ENCODE measurements around the gene ADAMTS7.
"Not testable (repeated sequence)": the region's sequence is repeated elsewhere in the genome, so short reads cannot be mapped to it uniquely, and the experiment has no call there.

DNA sequence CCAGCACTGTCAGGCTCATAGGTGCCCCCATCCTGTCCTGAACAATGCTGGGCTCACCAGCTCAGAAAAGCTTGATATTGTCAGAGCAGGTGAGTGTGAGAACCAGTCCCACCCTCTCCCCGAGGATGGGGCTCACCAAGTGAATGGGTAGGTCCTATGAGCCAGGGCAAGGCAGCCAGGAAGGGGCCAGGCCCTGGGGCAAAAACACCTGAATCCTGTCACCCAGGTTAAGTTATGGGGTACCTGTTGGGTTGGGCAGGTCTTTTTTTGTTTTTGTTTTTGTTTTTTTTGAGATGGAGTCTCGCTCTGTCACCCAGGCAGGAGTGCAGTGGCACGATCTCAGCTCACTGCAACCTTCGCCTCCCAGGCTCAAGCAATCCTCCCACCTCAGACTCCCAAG is 16.8 kb downstream of the ADAMTS7 start:
- TF ChIP-seq, protein P1, sequence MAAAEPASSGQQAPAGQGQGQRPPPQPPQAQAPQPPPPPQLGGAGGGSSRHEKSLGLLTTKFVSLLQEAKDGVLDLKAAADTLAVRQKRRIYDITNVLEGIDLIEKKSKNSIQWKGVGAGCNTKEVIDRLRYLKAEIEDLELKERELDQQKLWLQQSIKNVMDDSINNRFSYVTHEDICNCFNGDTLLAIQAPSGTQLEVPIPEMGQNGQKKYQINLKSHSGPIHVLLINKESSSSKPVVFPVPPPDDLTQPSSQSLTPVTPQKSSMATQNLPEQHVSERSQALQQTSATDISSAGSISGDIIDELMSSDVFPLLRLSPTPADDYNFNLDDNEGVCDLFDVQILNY (CRISPR knock-in tag; conservative IDR thresholded peaks at IDR 0.05), result not testable (repeated sequence)
- TF ChIP-seq, protein P2, sequence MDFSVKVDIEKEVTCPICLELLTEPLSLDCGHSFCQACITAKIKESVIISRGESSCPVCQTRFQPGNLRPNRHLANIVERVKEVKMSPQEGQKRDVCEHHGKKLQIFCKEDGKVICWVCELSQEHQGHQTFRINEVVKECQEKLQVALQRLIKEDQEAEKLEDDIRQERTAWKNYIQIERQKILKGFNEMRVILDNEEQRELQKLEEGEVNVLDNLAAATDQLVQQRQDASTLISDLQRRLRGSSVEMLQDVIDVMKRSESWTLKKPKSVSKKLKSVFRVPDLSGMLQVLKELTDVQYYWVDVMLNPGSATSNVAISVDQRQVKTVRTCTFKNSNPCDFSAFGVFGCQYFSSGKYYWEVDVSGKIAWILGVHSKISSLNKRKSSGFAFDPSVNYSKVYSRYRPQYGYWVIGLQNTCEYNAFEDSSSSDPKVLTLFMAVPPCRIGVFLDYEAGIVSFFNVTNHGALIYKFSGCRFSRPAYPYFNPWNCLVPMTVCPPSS (IDR thresholded peaks at IDR 0.05), result not testable (repeated sequence)
- not testable (repeated sequence) for TF ChIP-seq ELF1 (CRISPR knock-in tag; IDR thresholded peaks at IDR 0.05); POLR2A (IDR thresholded peaks at IDR 0.05; ENCODE audit: insufficient read depth in 1 of 2, low read depth in 2 of 2, low read length in 2 of 2); RAD21 (CRISPR knock-in tag; IDR thresholded peaks at IDR 0.05); ZNF354B (CRISPR knock-in tag; IDR thresholded peaks at IDR 0.05); REXO4 (CRISPR knock-in tag; IDR thresholded peaks at IDR 0.05; ENCODE audit: borderline replicate concordance); ZKSCAN8 (CRISPR knock-in tag; IDR thresholded peaks at IDR 0.05; ENCODE audit: borderline replicate concordance); AGO2 (optimal IDR thresholded peaks at IDR 0.05; ENCODE audit: low read depth, low read length); ZNF101 (CRISPR knock-in tag; IDR thresholded peaks at IDR 0.05; ENCODE audit: borderline replicate concordance, low read depth); CREB1 (IDR thresholded peaks at IDR 0.05); CREB1 (CRISPR knock-in tag; IDR thresholded peaks at IDR 0.05)
- TF ChIP-seq, protein P3, sequence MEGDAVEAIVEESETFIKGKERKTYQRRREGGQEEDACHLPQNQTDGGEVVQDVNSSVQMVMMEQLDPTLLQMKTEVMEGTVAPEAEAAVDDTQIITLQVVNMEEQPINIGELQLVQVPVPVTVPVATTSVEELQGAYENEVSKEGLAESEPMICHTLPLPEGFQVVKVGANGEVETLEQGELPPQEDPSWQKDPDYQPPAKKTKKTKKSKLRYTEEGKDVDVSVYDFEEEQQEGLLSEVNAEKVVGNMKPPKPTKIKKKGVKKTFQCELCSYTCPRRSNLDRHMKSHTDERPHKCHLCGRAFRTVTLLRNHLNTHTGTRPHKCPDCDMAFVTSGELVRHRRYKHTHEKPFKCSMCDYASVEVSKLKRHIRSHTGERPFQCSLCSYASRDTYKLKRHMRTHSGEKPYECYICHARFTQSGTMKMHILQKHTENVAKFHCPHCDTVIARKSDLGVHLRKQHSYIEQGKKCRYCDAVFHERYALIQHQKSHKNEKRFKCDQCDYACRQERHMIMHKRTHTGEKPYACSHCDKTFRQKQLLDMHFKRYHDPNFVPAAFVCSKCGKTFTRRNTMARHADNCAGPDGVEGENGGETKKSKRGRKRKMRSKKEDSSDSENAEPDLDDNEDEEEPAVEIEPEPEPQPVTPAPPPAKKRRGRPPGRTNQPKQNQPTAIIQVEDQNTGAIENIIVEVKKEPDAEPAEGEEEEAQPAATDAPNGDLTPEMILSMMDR (CRISPR knock-in tag; IDR thresholded peaks at IDR 0.05), result not testable (repeated sequence)
- TF ChIP-seq, protein P4, sequence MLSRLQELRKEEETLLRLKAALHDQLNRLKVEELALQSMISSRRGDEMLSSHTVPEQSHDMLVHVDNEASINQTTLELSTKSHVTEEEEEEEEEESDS (CRISPR knock-in tag; IDR thresholded peaks at IDR 0.05; ENCODE audit: borderline replicate concordance), result not testable (repeated sequence)
